Activated CD4-positive, alpha-beta T cell treated with anti-CD3 and anti-CD28 coated beads, Interleukin-10, Interleukin-2, amounts not matched to agents 100 ng/mL and 50 ng/mL, durations not matched to agents 16 hours and 8 hours (primary cell): ENCODE results near the gene NUBP1.

Experiments
- DNase-seq: peaks from one replicate; pipeline ENCODE4 v3.0.0-alpha.2; 2020

NUBP1 gene

GRCh38 chr16:10808850-10809249, 65.2 kb downstream of the NUBP1 start:
- no peak for DNase-seq

- DNase-seq = no peak
Measured at GRCh38 chr16:10809706-10810105, 66.1 kb downstream of the NUBP1 start.

GRCh38 chr16:10812312-10813098, 68.9 kb downstream of the NUBP1 start:
- peak; percentile 78 for DNase-seq

GRCh38 chr16:10813099-10813455, 69.4 kb downstream of the NUBP1 start:
- no peak for DNase-seq

DNA sequence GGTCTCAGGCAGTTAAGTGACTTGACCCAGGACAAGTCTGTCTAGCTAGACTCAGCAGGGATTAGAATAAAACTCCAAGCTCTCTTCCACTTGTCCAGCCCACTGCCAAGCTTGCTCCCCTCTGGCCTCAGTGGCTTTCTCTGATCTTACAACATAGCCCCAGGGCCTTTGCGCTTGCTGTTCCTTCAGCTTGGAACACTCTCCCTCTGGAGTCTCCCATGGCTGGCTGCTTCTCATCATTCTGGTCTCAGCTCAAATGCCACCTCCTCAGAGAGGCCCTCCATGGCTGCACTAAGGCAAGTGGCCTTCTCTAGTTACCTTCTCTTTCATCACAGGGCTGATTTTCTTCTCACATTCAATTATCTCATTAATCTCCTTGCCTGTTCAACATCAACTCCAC, 73.9 kb downstream of the NUBP1 start:
- DNase-seq = no peak

DNA sequence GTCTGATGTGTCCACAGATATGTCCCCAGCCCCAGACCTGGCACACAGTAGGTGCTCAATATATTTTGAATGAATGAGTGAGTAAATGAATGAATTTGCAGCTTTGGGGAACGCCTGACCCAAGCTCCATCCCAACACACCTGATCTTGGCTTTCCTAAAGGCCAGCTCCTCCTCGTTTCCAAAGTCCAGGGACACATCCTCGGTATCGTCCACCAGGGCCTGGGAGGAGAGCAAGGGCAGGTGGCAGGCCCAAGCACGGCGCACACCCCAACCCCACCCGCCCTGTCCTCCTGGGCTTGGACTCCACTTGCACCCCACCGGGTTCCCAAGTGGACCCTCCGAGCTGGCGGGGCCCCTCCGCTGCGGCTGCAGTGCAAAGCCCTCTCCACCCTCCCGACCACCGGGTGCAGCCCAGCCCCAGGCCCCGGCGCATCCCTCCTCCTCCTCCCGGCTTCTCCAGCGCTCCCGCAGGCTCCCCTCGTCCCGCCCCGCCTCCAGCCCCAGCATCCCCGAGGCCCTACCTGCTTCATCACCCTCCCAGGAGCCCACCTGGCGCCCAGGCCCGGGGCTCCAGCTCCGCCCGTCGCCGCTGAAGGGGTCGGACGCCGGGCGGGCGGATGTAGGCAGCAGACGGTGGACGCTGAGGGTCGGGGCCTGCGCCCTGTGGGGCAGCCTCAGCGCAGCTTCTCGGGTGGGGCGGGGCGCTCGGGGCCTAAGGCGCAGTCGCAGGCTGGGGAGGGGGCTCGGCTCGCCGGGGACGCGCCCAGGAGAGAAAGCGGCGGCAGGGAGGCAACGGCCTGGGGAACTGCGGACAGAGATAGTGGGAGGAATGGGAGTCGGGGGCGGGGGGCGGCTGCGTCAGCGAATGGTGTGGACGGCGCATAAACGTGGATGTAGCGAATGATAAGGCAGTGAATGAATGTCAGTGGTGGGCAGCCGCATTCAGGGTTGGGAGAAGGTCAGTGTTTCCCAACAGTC, 74.6 kb downstream of the NUBP1 start, which contains the start of gene TVP23A:
Gene TVP23A (minus strand): TSS at position 832 of the 979 bp plus-strand sequence. CDS start 301 bp downstream, at position 531.
- no peak for DNase-seq
